IMR-90 (cell line): Measurements from ENCODE around the gene THSD1. TPM values are rescaled to one million over a fixed set of nuclear protein-coding genes. Genes with fewer than 3 reads are reported as not detected.

ENCODE experiments used
- ATAC-seq: fragments of 200-7000 bp; cut with Tn5 transposase; 2 replicates; pipeline ENCODE4 v1.9.1; 2020; ENCODE audit warnings: low read depth, mild to moderate bottlenecking, moderate library complexity
- BruUV-seq: library from RNA; stranded (reverse); fragments of 400-500 nt; replicated peaks from 2 replicates; lab custom pipeline; 2021; lab: Mats Ljungman, UMichigan
- CTCF ChIA-PET: fragments of 300-600 bp; formaldehyde crosslinking; extraction: SDS; loops from one replicate; lab custom pipeline; 2021; ENCODE audit warnings: antibody characterized with exemption; lab: Yijun Ruan, JAX
- POLR2A ChIA-PET: fragments of 300-600 bp; sonication (Branson Sonifier 250); formaldehyde crosslinking; loops from one replicate; lab custom pipeline; 2022; ENCODE audit warnings: antibody characterized with exemption; ENCODE audit not compliant: unreplicated experiment; lab: Charles Lee
- DNase-seq: peaks from one replicate; pipeline ENCODE4 v3.0.0; 2013
- H2AFZ ChIP-seq: replicated peaks from 2 replicates; pipeline ENCODE3; 2013; ENCODE audit warnings: low read length, mild to moderate bottlenecking; ENCODE audit not compliant: poor library complexity
- H2AK5ac ChIP-seq: 2 replicates; pipeline ENCODE4 v1.6.1; 2013; ENCODE audit warnings: low read depth, low read length, inconsistent platforms
- H2AK9ac ChIP-seq: replicated peaks from 2 replicates; pipeline ENCODE3; 2013; ENCODE audit warnings: mild to moderate bottlenecking, low read depth, low read length, moderate library complexity; ENCODE audit not compliant: poor library complexity
- H2BK120ac ChIP-seq: 2 replicates; pipeline ENCODE4 v1.6.1; 2013; ENCODE audit warnings: low read depth, low read length, inconsistent platforms
- H2BK15ac ChIP-seq: 3 replicates; pipeline ENCODE4 v1.6.1; 2013; ENCODE audit warnings: low read depth, low read length, inconsistent platforms
- H2BK20ac ChIP-seq: 2 replicates; pipeline ENCODE4 v1.6.1; 2013; ENCODE audit warnings: low read depth, mild to moderate bottlenecking, inconsistent platforms, low read length, moderate library complexity
- H2BK5ac ChIP-seq: 2 replicates; pipeline ENCODE4 v1.6.1; 2013; ENCODE audit warnings: mild to moderate bottlenecking, low read depth, low read length, inconsistent platforms; ENCODE audit not compliant: poor library complexity, severe bottlenecking
- H3K14ac ChIP-seq: replicated peaks from 2 replicates; pipeline ENCODE4 v1.6.1; 2013; ENCODE audit warnings: low read depth, low read length, inconsistent platforms
- H3K18ac ChIP-seq: 2 replicates; pipeline ENCODE4 v1.6.1; 2013; ENCODE audit warnings: low read depth, low read length, control low read depth
- H3K23ac ChIP-seq: 2 replicates; pipeline ENCODE4 v1.6.1; 2013; ENCODE audit warnings: low read depth, low read length, inconsistent platforms
- H3K27ac ChIP-seq: 2 replicates; pipeline ENCODE4 v1.5.1; 2013; ENCODE audit warnings: mild to moderate bottlenecking, control low read depth, low read length; ENCODE audit not compliant: insufficient read depth
- H3K27me3 ChIP-seq: 2 replicates; pipeline ENCODE4 v1.6.1; 2013; ENCODE audit warnings: low read length; ENCODE audit not compliant: control insufficient read depth, insufficient read depth
- H3K36me3 ChIP-seq: 2 replicates; pipeline ENCODE4 v1.6.1; 2013; ENCODE audit warnings: low read length, mixed read lengths; ENCODE audit not compliant: control insufficient read depth, insufficient read depth
- H3K4ac ChIP-seq: 2 replicates; pipeline ENCODE4 v1.6.1; 2013; ENCODE audit warnings: low read depth, low read length, inconsistent platforms
- H3K4me1 ChIP-seq: 2 replicates; pipeline ENCODE4 v1.6.1; 2013; ENCODE audit warnings: low read length, mixed read lengths; ENCODE audit not compliant: control insufficient read depth, insufficient read depth
- H3K4me2 ChIP-seq: 2 replicates; pipeline ENCODE4 v1.6.1; 2013; ENCODE audit warnings: low read depth, mild to moderate bottlenecking, control low read depth, low read length, moderate library complexity
- H3K4me3 ChIP-seq: 2 replicates; pipeline ENCODE4 v1.5.1; 2013; ENCODE audit warnings: low read depth, mild to moderate bottlenecking, control low read depth, low read length, moderate library complexity; ENCODE audit not compliant: insufficient read depth
- H3K56ac ChIP-seq: 2 replicates; pipeline ENCODE4 v1.6.1; 2013; ENCODE audit warnings: low read length, inconsistent platforms; ENCODE audit not compliant: insufficient read depth; ENCODE audit errors: extremely low read depth
- H3K79me1 ChIP-seq, 2 experiments: 2 replicates each; pipeline ENCODE4 v1.6.1; 2013; ENCODE audit warnings: low read length in 2 of 2, inconsistent platforms in 1 of 2, low read depth in 1 of 2
- H3K9ac ChIP-seq: 2 replicates; pipeline ENCODE4 v1.6.1; 2013; ENCODE audit warnings: low read depth, low read length, control low read depth
- H3K9me1 ChIP-seq: 2 replicates; pipeline ENCODE4 v1.6.1; 2013; ENCODE audit warnings: low read length, inconsistent platforms; ENCODE audit not compliant: insufficient read depth
- H3K9me3 ChIP-seq: 2 replicates; pipeline ENCODE4 v1.6.1; 2013; ENCODE audit warnings: low read length; ENCODE audit not compliant: control insufficient read depth, insufficient read depth
- H4K20me1 ChIP-seq: 2 replicates; pipeline ENCODE4 v1.6.1; 2013; ENCODE audit warnings: low read length, inconsistent platforms; ENCODE audit not compliant: insufficient read depth
- H4K5ac ChIP-seq: 2 replicates; pipeline ENCODE4 v1.6.1; 2013; ENCODE audit warnings: mild to moderate bottlenecking, low read depth, low read length, control low read depth
- H4K8ac ChIP-seq, 2 experiments: 2 replicates each; pipeline ENCODE4 v1.6.1; 2013; ENCODE audit warnings: low read depth in 2 of 2, low read length in 2 of 2, control low read depth in 1 of 2, inconsistent platforms in 1 of 2
- H4K91ac ChIP-seq: 2 replicates; pipeline ENCODE4 v1.6.1; 2013; ENCODE audit warnings: low read depth, low read length, inconsistent platforms; ENCODE audit not compliant: insufficient read depth
- CEBPB ChIP-seq: IDR thresholded peaks from 2 replicates; pipeline ENCODE4 v1.6.1; 2012; ENCODE audit warnings: low read depth, low read length, improper control_type of control experiment
- MAFK ChIP-seq: IDR thresholded peaks from 2 replicates; pipeline ENCODE4 v1.6.1; 2012; ENCODE audit warnings: low read depth, low read length, improper control_type of control experiment
- WGBS, 2 experiments: methylation state at CpG; one replicate each; pipeline versions ENCODE4 v1.1.5 to v1.1.7; 2013; ENCODE audit warnings: missing lambda C conversion rate in 2 of 2; ENCODE audit not compliant: insufficient read length in 1 of 2; ENCODE audit errors: extremely low coverage in 2 of 2; 5-methylcytosine and 5-hydroxymethylcytosine counted together
- dilution Hi-C: fragments of 300-500 bp; cut with HindIII; formaldehyde crosslinking; loops from one replicate; pipeline ENCODE4 v1.14.3; 2018; ENCODE audit warnings: low sequenced_read_pairs; ENCODE audit not compliant: unreplicated experiment
- in situ Hi-C: fragments of 300-500 bp; cut with MboI; formaldehyde crosslinking; loops from 3 replicates; pipeline ENCODE4 v1.14.3; 2019; ENCODE audit warnings: low sequenced_read_pairs, inconsistent platforms, mixed read lengths
- intact Hi-C: fragments of 100-400 bp; cut with micrococcal nuclease; formaldehyde crosslinking; loops from 2 replicates; pipeline ENCODE4 v1.10.0; 2022
- polyA plus RNA-seq, 3 experiments: library from polyadenylated mRNA; depleted of rRNA; stranded (reverse); fragments of >200 nt; gene quantifications; 2 replicates each; pipeline ENCODE4 v1.2.3, GENCODE V29; 2012; ENCODE audit warnings: low replicate concordance in 1 of 3
- total RNA-seq: library from RNA; depleted of rRNA; stranded (reverse); fragments of >200 nt; gene quantifications from 2 replicates; pipeline ENCODE4 v1.2.3, GENCODE V29; 2012

THSD1 gene
- total and polyA plus RNA-seq, 2 of the 4 experiments (the other 2 are of a cell fraction) = 12.1 to 19.0 TPM

DNA sequence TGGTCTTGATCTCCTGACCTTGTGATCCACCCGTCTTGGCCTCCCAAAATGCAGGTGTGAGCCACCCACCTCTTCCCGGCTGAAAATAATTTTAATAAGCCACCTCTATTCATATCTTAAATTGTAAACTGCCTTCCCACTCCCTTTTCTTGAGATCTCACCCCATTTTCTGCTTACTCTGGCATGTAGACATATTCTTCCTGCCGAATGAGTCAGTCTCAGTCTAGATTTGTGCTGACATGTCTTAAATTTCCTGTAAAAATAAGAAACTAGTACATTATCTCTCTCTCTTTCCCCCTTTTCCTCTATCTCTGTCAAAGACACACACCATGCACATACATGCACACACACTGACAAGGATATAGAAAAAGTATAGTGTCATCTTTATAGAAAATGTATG is 60.9 kb downstream of the THSD1 start:
- no peak overlapping the region for H4K5ac ChIP-seq
- CTCF ChIA-PET = no interaction called here
- H3K56ac ChIP-seq = no peak overlapping the region
- H2BK20ac ChIP-seq = 0 out of 2 replicates have a peak overlapping the region, but pooled peaks have one; percentile 45
- H2AK5ac ChIP-seq = no peak overlapping the region
- no peak overlapping the region; the same call in 1 of the 2 replicates for H3K4ac ChIP-seq
- ATAC-seq = no peak
- no peaks in the 10 kb centered on the region for H3K79me1 ChIP-seq
- peak; percentile 47 for DNase-seq
- H4K20me1 ChIP-seq = no peaks in the 10 kb centered on the region
- peak overlapping the region; percentile 83 for H2BK5ac ChIP-seq
- no peaks in the 10 kb centered on the region for H3K9me3 ChIP-seq
- no peak overlapping the region for H3K27ac ChIP-seq
- H3K14ac ChIP-seq = no peak overlapping the region; the same call in 1 of the 2 replicates
- BruUV-seq = no TSS peak
- H3K4me2 ChIP-seq = no peak overlapping the region
- no peak overlapping the region for H3K9ac ChIP-seq
- POLR2A ChIA-PET = no interaction called here
- no peak overlapping the region for H3K23ac ChIP-seq
- dilution Hi-C loops (no loop called here), intact Hi-C loops (loop anchor here (5.0 kb wide), 2 partner anchors 72 to 107 kb away; partner anchors contain the start of gene VPS36), in situ Hi-C loops (no loop called here)
- no peaks in the 10 kb centered on the region for H3K27me3 ChIP-seq
- H3K4me3 ChIP-seq = no peak overlapping the region
- TF ChIP-seq MAFK = peak; percentile 94
- TF ChIP-seq CEBPB = no peak
- H3K18ac ChIP-seq = no peak overlapping the region
- H3K4me1 ChIP-seq = peaks cover 2% of the 10 kb centered on the region
- H4K91ac ChIP-seq = no peak overlapping the region
- H2BK120ac ChIP-seq = no peak overlapping the region
- peaks cover 3% of the 10 kb centered on the region; the same call in 1 of the 2 replicates for H3K9me1 ChIP-seq
- no peaks in the 10 kb centered on the region for H3K36me3 ChIP-seq
- no peak overlapping the region for H2AFZ ChIP-seq
- peak overlapping the region in 1 of 2 experiments; percentile 37; a peak in 1 of 4 replicates for H4K8ac ChIP-seq
- WGBS, 2 experiments = 90% methylated on average over 2 of the region's 3 CpGs; no CpG with 5 or more reads in 1 of the 2 experiments
- H2BK15ac ChIP-seq = no peak overlapping the region
- H2AK9ac ChIP-seq = no peak overlapping the region
